Spleen (tissue), 11 donors: ENCODE data around the gene FBN1. TPM values are rescaled to one million over a fixed set of nuclear protein-coding genes. Genes with fewer than 3 reads are reported as not detected.

ENCODE experiments used
- DNase-seq: peaks from one replicate; pipeline ENCODE4 v3.0.0-alpha.2; 2020
- H3K27ac ChIP-seq, 8 donors: fragments of 200-600 bp; sonication (generic) in 7 of 8; 1 replicate in 4 of 8; 2 replicates in 4 of 8; pipeline versions ENCODE4 v1.5.0 to v1.8.0; 2016 to 2021; ENCODE audit warnings: inconsistent platforms in 4 of 8, mild to moderate bottlenecking in 4 of 8, moderate library complexity in 1 of 8
- H3K27me3 ChIP-seq, 7 donors: fragments of 200-600 bp; sonication (generic) in 6 of 7; replicated peaks in 1 of 7; 1 replicate in 4 of 7; 2 replicates in 3 of 7; pipeline versions ENCODE4 v1.5.0 to v1.8.0; 2016 to 2021; ENCODE audit warnings: inconsistent platforms in 3 of 7, mild to moderate bottlenecking in 1 of 7
- H3K36me3 ChIP-seq, 6 donors: fragments of 200-600 bp; sonication (generic) in 5 of 6; 1 replicate in 4 of 6; 2 replicates in 2 of 6; pipeline versions ENCODE4 v1.5.0 to v1.8.0; 2016 to 2021; ENCODE audit warnings: inconsistent platforms in 2 of 6
- H3K4me1 ChIP-seq, 6 donors: fragments of 200-600 bp; sonication (generic) in 5 of 6; 1 replicate in 3 of 6; 2 replicates in 3 of 6; pipeline versions ENCODE4 v1.5.0 to v1.8.0; 2016 to 2021; ENCODE audit warnings: inconsistent platforms in 3 of 6
- H3K4me3 ChIP-seq, 8 donors: fragments of 200-600 bp; sonication (generic) in 7 of 8; 1 replicate in 4 of 8; 2 replicates in 4 of 8; pipeline versions ENCODE4 v1.5.0 to v1.8.0; 2016 to 2021; ENCODE audit warnings: inconsistent platforms in 4 of 8, mild to moderate bottlenecking in 4 of 8, moderate library complexity in 2 of 8
- H3K9me3 ChIP-seq, 8 donors: fragments of 200-600 bp; sonication (generic) in 7 of 8; 1 replicate in 4 of 8; 2 replicates in 4 of 8; pipeline versions ENCODE4 v1.5.0 to v1.8.0; 2016 to 2021; ENCODE audit warnings: inconsistent platforms in 4 of 8
- POLR2A ChIP-seq, 3 donors: fragments of 450-650 bp; IDR thresholded peaks; one replicate each; pipeline ENCODE4 v1.5.1; 2017; ENCODE audit warnings: antibody characterized with exemption in 3 of 3, mild to moderate bottlenecking in 1 of 3
- POLR2AphosphoS5 ChIP-seq, 3 donors: sonication (generic); formaldehyde crosslinking; IDR thresholded peaks; one replicate each; pipeline ENCODE4 v1.5.1; 2017; ENCODE audit warnings: antibody characterized with exemption in 3 of 3
- WGBS, 5 donors: extraction: QIAGEN DNeasy Blood & Tissue Kit in 3 of 5; methylation state at CpG; one replicate each; pipeline versions ENCODE4 v1.1.5 to v1.1.7; 2013 to 2018; 5-methylcytosine and 5-hydroxymethylcytosine counted together
- intact Hi-C: fragments of 100-400 bp; cut with DNase I; formaldehyde crosslinking; loops from one replicate; pipeline ENCODE4 v1.15.0; 2023; ENCODE audit warnings: low total_unique reads
- polyA plus RNA-seq, 3 donors: library from polyadenylated mRNA; stranded (reverse); fragments of 200-250 nt; gene quantifications; one replicate each; pipeline ENCODE4 v1.2.1, GENCODE V29; 2013
- total RNA-seq, 7 donors: library from RNA; depleted of rRNA in 3 of 7; stranded (reverse); fragments of >200 nt in 3 of 7; fragmentation: NEBNext Ultra II Directional in 4 of 7; extraction: Animal tissue kit (Norgen Biotek cat#: 25700) in 4 of 7; gene quantifications; one replicate each; pipeline versions ENCODE4 v1.1.0 to v1.2.1, GENCODE V29; 2016 to 2021
- TF ChIP-seq, protein P1 (sequence below), 11 experiments: fragments of 200-600 bp in 7 of 11; fragments of 450-650 bp in 4 of 11; sonication (generic) in 4 of 11; IDR thresholded peaks in 8 of 11; conservative IDR thresholded peaks in 3 of 11; 1 replicate in 7 of 11; 2 replicates in 4 of 11; pipeline versions ENCODE4 v1.4.0 to v1.8.0; 2016 to 2021; ENCODE audit warnings: antibody characterized with exemption in 11 of 11, inconsistent platforms in 4 of 11, mild to moderate bottlenecking in 1 of 11
- donor health status: healthy with polysubstance abuse.
- donor health status: DM: no; HTN: no; CAD: no; lungs with moderate emphysema.
- donor health status: DM: no; HTN: no; CAD: no.
- donor health status: Bipolar disorder and iron deficiency.
- donor health status: healthy.
- donor health status: DM: no; HTN: no; CAD: no.
- donor health status: DM: yes; HTN: yes; CAD: no.

FBN1 gene
- total and polyA plus RNA-seq, 10 donors, result 3.2 to 139 (median 45.4) TPM

DNA sequence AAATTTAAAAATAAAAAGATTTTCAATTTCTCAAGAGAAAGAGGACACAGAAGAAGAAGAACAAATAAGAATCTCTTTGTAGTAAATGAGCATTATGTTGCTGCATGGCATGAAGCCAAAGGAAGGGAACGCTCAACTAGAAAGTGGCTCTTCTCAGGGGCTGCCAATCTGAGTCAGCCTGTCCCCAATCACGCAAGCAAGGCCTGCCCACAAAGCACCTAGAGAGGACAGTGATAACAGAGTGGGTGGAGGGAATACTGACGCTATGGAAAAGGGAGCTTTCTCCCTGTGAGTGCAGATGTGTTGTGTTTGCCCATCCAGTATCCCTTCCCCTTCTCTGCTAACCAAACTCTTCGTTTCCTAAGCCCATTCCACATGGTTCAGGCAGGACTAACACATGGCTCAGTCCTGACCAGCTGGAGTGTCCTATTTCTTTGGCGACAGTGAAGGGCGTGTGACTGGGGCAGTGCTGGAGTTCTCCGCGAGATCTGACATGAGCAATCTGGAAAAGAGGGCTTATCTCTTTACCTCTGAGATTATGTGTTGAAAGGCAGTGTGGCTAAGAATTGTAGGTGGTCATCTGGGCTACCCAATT, 14.2 kb downstream of the FBN1 start:
- TF ChIP-seq, protein P1, sequence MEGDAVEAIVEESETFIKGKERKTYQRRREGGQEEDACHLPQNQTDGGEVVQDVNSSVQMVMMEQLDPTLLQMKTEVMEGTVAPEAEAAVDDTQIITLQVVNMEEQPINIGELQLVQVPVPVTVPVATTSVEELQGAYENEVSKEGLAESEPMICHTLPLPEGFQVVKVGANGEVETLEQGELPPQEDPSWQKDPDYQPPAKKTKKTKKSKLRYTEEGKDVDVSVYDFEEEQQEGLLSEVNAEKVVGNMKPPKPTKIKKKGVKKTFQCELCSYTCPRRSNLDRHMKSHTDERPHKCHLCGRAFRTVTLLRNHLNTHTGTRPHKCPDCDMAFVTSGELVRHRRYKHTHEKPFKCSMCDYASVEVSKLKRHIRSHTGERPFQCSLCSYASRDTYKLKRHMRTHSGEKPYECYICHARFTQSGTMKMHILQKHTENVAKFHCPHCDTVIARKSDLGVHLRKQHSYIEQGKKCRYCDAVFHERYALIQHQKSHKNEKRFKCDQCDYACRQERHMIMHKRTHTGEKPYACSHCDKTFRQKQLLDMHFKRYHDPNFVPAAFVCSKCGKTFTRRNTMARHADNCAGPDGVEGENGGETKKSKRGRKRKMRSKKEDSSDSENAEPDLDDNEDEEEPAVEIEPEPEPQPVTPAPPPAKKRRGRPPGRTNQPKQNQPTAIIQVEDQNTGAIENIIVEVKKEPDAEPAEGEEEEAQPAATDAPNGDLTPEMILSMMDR (IDR thresholded peaks at IDR 0.05 in 8 of 11, conservative IDR thresholded peaks at IDR 0.05 in 3 of 11), result no peak
- no peak for TF ChIP-seq POLR2AphosphoS5 (IDR thresholded peaks at IDR 0.05)
- no peak for TF ChIP-seq POLR2A (IDR thresholded peaks at IDR 0.05)
- Histone ChIP-seq H3K9me3 (no peaks in the 10 kb centered on the region), H3K27me3 (no peaks in the 10 kb centered on the region), H3K4me1 (peaks cover 0 to 5% (median 0%) of the 10 kb centered on the region in 6 donors), H3K27ac (no peak overlapping the region), H3K36me3 (no peaks in the 10 kb centered on the region), H3K4me3 (no peak overlapping the region)
- DNase-seq, result no peak
- intact Hi-C loops, result loop anchor here (10.0 kb wide), 1 partner anchor 116 kb away; no protein-coding TSS in a partner anchor
- 67 to 88% (median 79%) methylated on average over 8 of the region's 8 CpGs for WGBS, 5 donors

DNA sequence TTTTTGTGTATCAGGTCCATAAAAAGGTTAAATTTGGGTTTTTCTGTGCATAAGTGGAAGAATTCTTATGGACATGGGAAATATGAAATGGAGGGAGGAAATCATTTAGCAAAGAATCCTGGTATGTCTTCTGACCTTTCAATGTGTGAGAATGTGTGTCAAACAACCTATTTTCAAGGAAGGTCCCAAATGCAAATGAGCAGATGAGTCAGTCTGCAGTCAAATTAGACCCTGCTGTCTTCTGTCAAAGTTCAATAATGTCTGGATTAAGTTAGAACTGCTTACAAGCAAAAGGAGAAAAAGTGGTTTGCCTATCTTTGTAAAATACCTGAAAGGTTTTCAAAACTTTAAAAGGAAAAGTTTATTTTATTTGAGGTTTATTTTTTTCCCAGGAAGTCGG, 15.3 kb downstream of the FBN1 start:
- WGBS, 5 donors, result 85 to 100% (median 93%) methylated on average over 1 of the region's 1 CpG
- Histone ChIP-seq H3K9me3 (no peaks in the 10 kb centered on the region), H3K36me3 (no peaks in the 10 kb centered on the region), H3K27ac (no peak overlapping the region), H3K4me3 (no peak overlapping the region), H3K27me3 (no peaks in the 10 kb centered on the region), H3K4me1 (peaks cover 0 to 5% (median 0%) of the 10 kb centered on the region in 6 donors)
- intact Hi-C loops, result loop anchor here (10.0 kb wide), 1 partner anchor 115 kb away; no protein-coding TSS in a partner anchor
- no peak for TF ChIP-seq POLR2AphosphoS5 (IDR thresholded peaks at IDR 0.05)
- TF ChIP-seq, protein P1 (IDR thresholded peaks at IDR 0.05 in 8 of 11, conservative IDR thresholded peaks at IDR 0.05 in 3 of 11), result no peak
- no peak for TF ChIP-seq POLR2A (IDR thresholded peaks at IDR 0.05)
- no peak for DNase-seq

DNA sequence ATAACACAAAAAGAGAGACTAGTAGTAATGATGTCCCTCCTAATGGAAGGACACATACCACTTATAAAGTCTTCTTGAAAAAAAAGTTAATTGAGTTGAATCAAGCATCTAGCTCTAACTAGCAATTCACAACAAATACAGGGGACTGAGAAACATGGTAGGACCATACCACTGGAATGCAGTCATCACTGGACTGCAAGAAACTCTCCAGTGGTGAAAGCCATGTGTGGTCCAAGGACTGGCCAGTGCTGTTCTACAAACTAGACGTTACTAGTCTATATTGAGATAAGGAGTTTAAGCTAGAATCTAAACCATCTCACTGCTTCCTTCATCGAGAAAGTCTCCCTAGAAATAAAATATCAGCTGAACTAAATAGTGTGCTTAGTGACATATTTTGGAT, 16.7 kb downstream of the FBN1 start:
- Histone ChIP-seq H3K27ac (no peak overlapping the region), H3K36me3 (no peaks in the 10 kb centered on the region), H3K4me1 (peaks cover 0 to 5% (median 0%) of the 10 kb centered on the region in 6 donors), H3K27me3 (no peaks in the 10 kb centered on the region), H3K4me3 (no peak overlapping the region), H3K9me3 (no peaks in the 10 kb centered on the region)
- intact Hi-C loops, result no loop called here
- 79 to 92% (median 85%) methylated on average over 2 of the region's 2 CpGs for WGBS, 5 donors
- no peak for TF ChIP-seq POLR2A (IDR thresholded peaks at IDR 0.05)
- no peak for TF ChIP-seq POLR2AphosphoS5 (IDR thresholded peaks at IDR 0.05)
- TF ChIP-seq, protein P1 (IDR thresholded peaks at IDR 0.05 in 8 of 11, conservative IDR thresholded peaks at IDR 0.05 in 3 of 11), result no peak
- no peak for DNase-seq

DNA sequence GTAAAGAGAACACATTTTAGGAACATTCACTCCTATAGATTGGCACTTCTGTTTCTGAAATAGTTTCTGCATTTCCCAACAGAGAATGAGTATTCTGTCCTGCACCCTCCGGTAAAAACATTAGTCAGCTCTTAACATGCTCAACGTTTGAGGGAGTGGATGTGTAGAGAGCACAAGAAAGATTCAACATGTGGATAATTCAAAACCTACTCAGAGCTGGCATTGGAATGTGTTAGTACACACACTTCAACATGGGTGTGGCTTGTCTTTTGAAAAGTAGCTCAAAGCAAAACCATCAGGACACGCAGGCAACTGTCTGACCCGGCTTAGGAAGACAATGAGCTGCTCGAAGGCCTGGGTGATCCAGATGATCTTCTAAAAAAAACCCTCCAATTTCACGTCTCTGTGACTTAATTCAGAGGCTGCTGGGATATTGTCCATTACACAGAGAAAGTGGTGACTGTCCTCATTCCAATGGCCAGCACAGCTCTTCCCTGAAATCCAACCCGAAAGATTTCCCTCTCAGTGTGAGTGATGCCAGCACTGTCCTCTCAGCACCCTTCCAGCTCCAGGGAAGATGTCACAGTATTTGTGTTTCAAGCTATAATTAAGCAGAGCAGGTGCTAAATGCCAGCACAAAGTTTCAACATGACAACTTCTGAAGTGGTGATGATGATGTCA, 18.1 kb downstream of the FBN1 start:
- Histone ChIP-seq H3K36me3 (no peaks in the 10 kb centered on the region), H3K4me3 (no peak overlapping the region), H3K4me1 (peaks cover 0 to 5% (median 0%) of the 10 kb centered on the region in 6 donors), H3K27ac (no peak overlapping the region), H3K27me3 (no peaks in the 10 kb centered on the region), H3K9me3 (no peaks in the 10 kb centered on the region)
- TF ChIP-seq POLR2A (IDR thresholded peaks at IDR 0.05) (no peak), POLR2AphosphoS5 (IDR thresholded peaks at IDR 0.05) (no peak)
- TF ChIP-seq, protein P1 (IDR thresholded peaks at IDR 0.05 in 8 of 11, conservative IDR thresholded peaks at IDR 0.05 in 3 of 11), result no peak
- intact Hi-C loops, result no loop called here
- no peak for DNase-seq
- 62 to 79% (median 73%) methylated on average over 7 of the region's 7 CpGs for WGBS, 5 donors
